Kidney (tissue), 14 donors: ENCODE results near the gene SMARCAD1. TPM values are rescaled to one million over a fixed set of nuclear protein-coding genes. Genes with fewer than 3 reads are reported as not detected.

ENCODE experiments used
- DNase-seq, 5 donors: peaks; one replicate each; pipeline ENCODE4 v3.0.0-alpha.2; 2013 to 2020
- FAIRE-seq: peaks from 2 replicates; lab custom pipeline; 2012; peaks lifted over from hg19 to GRCh38; lab: Jason Lieb, UNC
- H3K27ac ChIP-seq, 2 donors: one replicate each; pipeline ENCODE4 v1.7.0; 2013; ENCODE audit warnings: low read depth in 2 of 2, low read length in 2 of 2, inconsistent platforms in 1 of 2
- H3K27me3 ChIP-seq: one replicate; pipeline ENCODE4 v1.7.1; 2013; ENCODE audit warnings: low read length, inconsistent platforms; ENCODE audit not compliant: control insufficient read depth, insufficient read depth
- H3K36me3 ChIP-seq, 3 donors: one replicate each; pipeline versions ENCODE4 v1.7.0 to v1.7.1; 2013; ENCODE audit warnings: low read length in 3 of 3, control low read depth in 1 of 3, inconsistent platforms in 1 of 3; ENCODE audit not compliant: insufficient read depth in 3 of 3, control insufficient read depth in 2 of 3
- H3K4me1 ChIP-seq, 3 donors: one replicate each; pipeline versions ENCODE4 v1.7.0 to v1.7.1; 2013; ENCODE audit warnings: low read length in 3 of 3, inconsistent platforms in 1 of 3, low read depth in 1 of 3; ENCODE audit not compliant: control insufficient read depth in 2 of 3, insufficient read depth in 2 of 3
- H3K4me3 ChIP-seq, 3 donors: one replicate each; pipeline versions ENCODE4 v1.7.0 to v1.8.1; 2013; ENCODE audit warnings: low read length in 3 of 3, control low read depth in 1 of 3, inconsistent platforms in 1 of 3
- H3K9ac ChIP-seq, 3 donors: one replicate each; pipeline versions ENCODE4 v1.7.0 to v1.7.1; 2013; ENCODE audit warnings: low read length in 3 of 3, control low read depth in 1 of 3, inconsistent platforms in 1 of 3
- H3K9me3 ChIP-seq, 3 donors: one replicate each; pipeline versions ENCODE4 v1.7.0 to v1.7.1; 2013; ENCODE audit warnings: low read length in 3 of 3, control low read depth in 1 of 3, inconsistent platforms in 1 of 3; ENCODE audit not compliant: control insufficient read depth in 2 of 3, insufficient read depth in 1 of 3
- intact Hi-C: fragments of 100-400 bp; cut with DNase I; formaldehyde crosslinking; loops from one replicate; pipeline ENCODE4 v1.11.1; 2022
- polyA plus RNA-seq: library from polyadenylated mRNA; stranded (reverse); fragments of 350-450 nt; fragmentation: Illumina TruSeq; extraction: RNeasy Lipid Tissue Mini Kit (QIAGEN cat#74804); gene quantifications from one replicate; pipeline ENCODE4 v1.2.3, GENCODE V29; 2014; ENCODE audit warnings: low read depth, low replicate concordance; ENCODE audit not compliant: insufficient read depth
- total RNA-seq: library from RNA; stranded (reverse); fragmentation: NEBNext Ultra II Directional; extraction: Animal tissue kit (Norgen Biotek cat#: 25700); gene quantifications from one replicate; pipeline ENCODE4 v1.2.1, GENCODE V29; 2021
- TF ChIP-seq, protein P1 (sequence below): IDR thresholded peaks from 3 replicates; pipeline ENCODE4 v1.5.1; 2012; ENCODE audit warnings: mild to moderate bottlenecking, moderate library complexity, borderline replicate concordance; ENCODE audit not compliant: insufficient read depth; ENCODE audit errors: extremely low read depth
- donor health status: control.
- donor health status: control.
- donor health status: control.
- donor health status: control.
- donor health status: control.
- donor health status: DM: yes; HTN: yes; CAD: no.
- donor health status: Normal renal cell carcinoma (clear cell type).

Gene SMARCAD1
- total and polyA plus RNA-seq, 2 donors from 2014 or later = 7.4 to 28.9 TPM

- H3K9me3 ChIP-seq = no peaks in the 10 kb centered on the region
- H3K27me3 ChIP-seq = no peaks in the 10 kb centered on the region
- H3K4me1 ChIP-seq = no peaks in the 10 kb centered on the region
- H3K36me3 ChIP-seq = no peaks in the 10 kb centered on the region
- TF ChIP-seq, protein P1, sequence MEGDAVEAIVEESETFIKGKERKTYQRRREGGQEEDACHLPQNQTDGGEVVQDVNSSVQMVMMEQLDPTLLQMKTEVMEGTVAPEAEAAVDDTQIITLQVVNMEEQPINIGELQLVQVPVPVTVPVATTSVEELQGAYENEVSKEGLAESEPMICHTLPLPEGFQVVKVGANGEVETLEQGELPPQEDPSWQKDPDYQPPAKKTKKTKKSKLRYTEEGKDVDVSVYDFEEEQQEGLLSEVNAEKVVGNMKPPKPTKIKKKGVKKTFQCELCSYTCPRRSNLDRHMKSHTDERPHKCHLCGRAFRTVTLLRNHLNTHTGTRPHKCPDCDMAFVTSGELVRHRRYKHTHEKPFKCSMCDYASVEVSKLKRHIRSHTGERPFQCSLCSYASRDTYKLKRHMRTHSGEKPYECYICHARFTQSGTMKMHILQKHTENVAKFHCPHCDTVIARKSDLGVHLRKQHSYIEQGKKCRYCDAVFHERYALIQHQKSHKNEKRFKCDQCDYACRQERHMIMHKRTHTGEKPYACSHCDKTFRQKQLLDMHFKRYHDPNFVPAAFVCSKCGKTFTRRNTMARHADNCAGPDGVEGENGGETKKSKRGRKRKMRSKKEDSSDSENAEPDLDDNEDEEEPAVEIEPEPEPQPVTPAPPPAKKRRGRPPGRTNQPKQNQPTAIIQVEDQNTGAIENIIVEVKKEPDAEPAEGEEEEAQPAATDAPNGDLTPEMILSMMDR = no peak
- FAIRE-seq (no peak), DNase-seq (no peak)
- H3K4me3 ChIP-seq = no peak overlapping the region
- no peak overlapping the region for H3K9ac ChIP-seq
- intact Hi-C loops = no loop called here
- H3K27ac ChIP-seq = no peak overlapping the region
These were observed 37.8 kb upstream of the SMARCAD1 start for GRCh38 chr4:94169803-94170372.

DNA sequence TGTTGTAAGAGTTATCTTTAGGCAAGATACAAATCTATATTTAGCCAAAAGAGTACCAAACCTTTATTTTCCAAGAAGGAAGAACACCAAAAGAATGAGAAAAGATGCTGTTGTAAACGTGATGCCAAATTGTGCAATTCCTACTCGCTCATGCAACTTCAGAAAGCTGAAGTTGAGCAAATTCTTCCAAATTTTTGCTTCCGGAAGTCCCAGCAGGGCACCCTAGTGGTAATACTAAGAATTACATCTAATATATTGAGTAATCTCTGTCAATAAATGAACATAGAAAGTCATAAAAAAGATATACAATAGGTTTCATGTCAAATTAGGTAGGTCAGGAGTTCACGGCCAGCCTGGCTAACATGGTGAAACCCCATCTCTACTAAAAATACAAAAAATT, 36.0 kb upstream of the SMARCAD1 start:
- Histone ChIP-seq H3K4me3 (no peak overlapping the region), H3K36me3 (no peaks in the 10 kb centered on the region), H3K9ac (no peak overlapping the region), H3K9me3 (no peaks in the 10 kb centered on the region), H3K4me1 (no peaks in the 10 kb centered on the region), H3K27ac (no peak overlapping the region), H3K27me3 (no peaks in the 10 kb centered on the region)
- DNase-seq = no peak
- no peak for FAIRE-seq
- TF ChIP-seq, protein P1 = no peak
- intact Hi-C loops = no loop called here

- H3K4me1 ChIP-seq = no peaks in the 10 kb centered on the region
- FAIRE-seq (no peak), DNase-seq (no peak)
- H3K27ac ChIP-seq = no peak overlapping the region
- H3K9ac ChIP-seq = no peak overlapping the region
- H3K9me3 ChIP-seq = no peaks in the 10 kb centered on the region
- H3K27me3 ChIP-seq = no peaks in the 10 kb centered on the region
- no peaks in the 10 kb centered on the region for H3K36me3 ChIP-seq
- TF ChIP-seq, protein P1 = no peak
- intact Hi-C loops = no loop called here
- H3K4me3 ChIP-seq = no peak overlapping the region
These were observed 32.0 kb upstream of the SMARCAD1 start for GRCh38 chr4:94175553-94176261.
